ENCODE measurements around the gene NEO1. TPM values are rescaled to one million over a fixed set of nuclear protein-coding genes. Genes with fewer than 3 reads are reported as not detected.

The NEO1 gene
- total and polyA plus RNA-seq, 4 donors = 1.6 to 9.9 (median 5.8) TPM

GRCh38 chr15:73130830-73131229, 78.6 kb downstream of the NEO1 start:
- H3K4me1 ChIP-seq (ENCODE audit: control insufficient read depth in 4 of 4, insufficient read depth in 4 of 4, low read length in 3 of 4) = no peaks in the 10 kb centered on the region
- 98% methylated on average over 1 of the region's 1 CpG for WGBS
- no peaks in the 10 kb centered on the region for H3K9me3 ChIP-seq (ENCODE audit: control insufficient read depth in 4 of 4, low read length in 3 of 4)
- no peak for DNase-seq (ENCODE audit: low spot score)
- no peak for TF ChIP-seq YY1 (IDR thresholded peaks at IDR 0.05)
- no peak for TF ChIP-seq TAF1 (conservative IDR thresholded peaks at IDR 0.05)
- no peak for TF ChIP-seq NR2F2 (IDR thresholded peaks at IDR 0.05)
- no peak for TF ChIP-seq JUND (IDR thresholded peaks at IDR 0.05)
- no peak for TF ChIP-seq EGR1 (IDR thresholded peaks at IDR 0.05; ENCODE audit: low read depth in 2 of 2)
- TF ChIP-seq SP1 (IDR thresholded peaks at IDR 0.05) = no peak
- no peak for TF ChIP-seq ATF3 (IDR thresholded peaks at IDR 0.05)
- TF ChIP-seq MAX (IDR thresholded peaks at IDR 0.05) = no peak
- no peak for TF ChIP-seq FOXA2 (IDR thresholded peaks at IDR 0.05)
- TF ChIP-seq FOXA1 (IDR thresholded peaks at IDR 0.05) = no peak
- no peak overlapping the region for H3K27ac ChIP-seq (ENCODE audit: low read depth in 1 of 2, low read length in 2 of 2)
- no peaks in the 10 kb centered on the region for H3K36me3 ChIP-seq (ENCODE audit: control insufficient read depth in 4 of 4, insufficient read depth in 3 of 4, low read depth in 1 of 4, low read length in 3 of 4)
- H3K9ac ChIP-seq (ENCODE audit: low read depth in 1 of 2, low read length in 2 of 2) = no peak overlapping the region
- no peaks in the 10 kb centered on the region for H3K27me3 ChIP-seq (ENCODE audit: control insufficient read depth in 4 of 4, insufficient read depth in 4 of 4, low read length in 3 of 4)
- H3K4me3 ChIP-seq (ENCODE audit: low read depth in 1 of 3, low read length in 3 of 3) = no peak overlapping the region

GRCh38 chr15:73134196-73134595, 81.9 kb downstream of the NEO1 start:
- WGBS = 79% methylated on average over 1 of the region's 1 CpG
- no peaks in the 10 kb centered on the region for H3K4me1 ChIP-seq (ENCODE audit: control insufficient read depth in 4 of 4, insufficient read depth in 4 of 4, low read length in 3 of 4)
- no peak overlapping the region for H3K27ac ChIP-seq (ENCODE audit: low read depth in 1 of 2, low read length in 2 of 2)

More at GRCh38 chr15:73134196-73134595, 81.9 kb downstream of the NEO1 start:
- Histone ChIP-seq H3K9me3 (ENCODE audit: control insufficient read depth in 4 of 4, low read length in 3 of 4) (no peaks in the 10 kb centered on the region), H3K27me3 (ENCODE audit: control insufficient read depth in 4 of 4, insufficient read depth in 4 of 4, low read length in 3 of 4) (no peaks in the 10 kb centered on the region), H3K9ac (ENCODE audit: low read depth in 1 of 2, low read length in 2 of 2) (no peak overlapping the region), H3K36me3 (ENCODE audit: control insufficient read depth in 4 of 4, insufficient read depth in 3 of 4, low read depth in 1 of 4, low read length in 3 of 4) (no peaks in the 10 kb centered on the region), H3K4me3 (ENCODE audit: low read depth in 1 of 3, low read length in 3 of 3) (no peak overlapping the region)
- no peak for DNase-seq (ENCODE audit: low spot score)
- no peak for TF ChIP-seq RXRA (IDR thresholded peaks at IDR 0.05)
- no peak for TF ChIP-seq MAX (IDR thresholded peaks at IDR 0.05)
- no peak for TF ChIP-seq ATF3 (IDR thresholded peaks at IDR 0.05)
- no peak for TF ChIP-seq SP1 (IDR thresholded peaks at IDR 0.05)
- no peak for TF ChIP-seq EGR1 (IDR thresholded peaks at IDR 0.05; ENCODE audit: low read depth in 2 of 2)
- TF ChIP-seq ZBTB33 (IDR thresholded peaks at IDR 0.05) = no peak
- no peak for TF ChIP-seq TAF1 (conservative IDR thresholded peaks at IDR 0.05)
- no peak for TF ChIP-seq NR2F2 (IDR thresholded peaks at IDR 0.05)
- TF ChIP-seq HNF4A (conservative IDR thresholded peaks at IDR 0.05) = no peak
- TF ChIP-seq REST (IDR thresholded peaks at IDR 0.05) = no peak
- no peak for TF ChIP-seq FOXA2 (IDR thresholded peaks at IDR 0.05)
- TF ChIP-seq GABPA (IDR thresholded peaks at IDR 0.05 in 1 of 2, conservative IDR thresholded peaks at IDR 0.05 in 1 of 2) = no peak
- TF ChIP-seq CTCF (IDR thresholded peaks at IDR 0.05; ENCODE audit: low read depth, low read length, missing input control) = no peak
- no peak for TF ChIP-seq YY1 (IDR thresholded peaks at IDR 0.05)
- TF ChIP-seq FOXA1 (IDR thresholded peaks at IDR 0.05) = no peak
- no peak for TF ChIP-seq HNF4G (IDR thresholded peaks at IDR 0.05)
- TF ChIP-seq RAD21 (IDR thresholded peaks at IDR 0.05) = no peak
- TF ChIP-seq JUND (IDR thresholded peaks at IDR 0.05) = no peak
